ENCODE measurements around the gene GLYAT. TPM values are rescaled to one million over a fixed set of nuclear protein-coding genes. Genes with fewer than 3 reads are reported as not detected.

The GLYAT gene
- total RNA-seq, 1 donor from 2014 or later: not detected

GRCh38 chr11:58773337-58773736 is 41.6 kb upstream of the GLYAT start:
- no peak overlapping the region for H3K27ac Mint-ChIP-seq

GRCh38 chr11:58772329-58773285 is 40.9 kb upstream of the GLYAT start:
- no peaks in the 10 kb centered on the region for H3K9me3 Mint-ChIP-seq

More at GRCh38 chr11:58773337-58773736, 41.6 kb upstream of the GLYAT start:
- Histone ChIP-seq H3K27ac (no peak overlapping the region), H3K9me3 (ENCODE audit: low read depth) (peaks cover 6% of the 10 kb centered on the region), H3K4me2 (no peak overlapping the region), H3F3A (ENCODE audit: low read depth) (no peaks in the 10 kb centered on the region), H4K20me1 (ENCODE audit: low read depth) (no peaks in the 10 kb centered on the region), H2AFZ (replicated peaks) (no peak overlapping the region), H3K4me3 (no peak overlapping the region), H3K79me2 (ENCODE audit: low read depth) (no peaks in the 10 kb centered on the region), H3K36me3 (no peaks in the 10 kb centered on the region), H3K4me1 (no peaks in the 10 kb centered on the region), H3K27me3 (no peaks in the 10 kb centered on the region), H3K9ac (no peak overlapping the region)
- TF ChIP-seq, protein P1, sequence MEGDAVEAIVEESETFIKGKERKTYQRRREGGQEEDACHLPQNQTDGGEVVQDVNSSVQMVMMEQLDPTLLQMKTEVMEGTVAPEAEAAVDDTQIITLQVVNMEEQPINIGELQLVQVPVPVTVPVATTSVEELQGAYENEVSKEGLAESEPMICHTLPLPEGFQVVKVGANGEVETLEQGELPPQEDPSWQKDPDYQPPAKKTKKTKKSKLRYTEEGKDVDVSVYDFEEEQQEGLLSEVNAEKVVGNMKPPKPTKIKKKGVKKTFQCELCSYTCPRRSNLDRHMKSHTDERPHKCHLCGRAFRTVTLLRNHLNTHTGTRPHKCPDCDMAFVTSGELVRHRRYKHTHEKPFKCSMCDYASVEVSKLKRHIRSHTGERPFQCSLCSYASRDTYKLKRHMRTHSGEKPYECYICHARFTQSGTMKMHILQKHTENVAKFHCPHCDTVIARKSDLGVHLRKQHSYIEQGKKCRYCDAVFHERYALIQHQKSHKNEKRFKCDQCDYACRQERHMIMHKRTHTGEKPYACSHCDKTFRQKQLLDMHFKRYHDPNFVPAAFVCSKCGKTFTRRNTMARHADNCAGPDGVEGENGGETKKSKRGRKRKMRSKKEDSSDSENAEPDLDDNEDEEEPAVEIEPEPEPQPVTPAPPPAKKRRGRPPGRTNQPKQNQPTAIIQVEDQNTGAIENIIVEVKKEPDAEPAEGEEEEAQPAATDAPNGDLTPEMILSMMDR (IDR thresholded peaks at IDR 0.05): no peak
- TF ChIP-seq EZH2phosphoT487 (IDR thresholded peaks at IDR 0.05) (no peak), EZH2 (IDR thresholded peaks at IDR 0.05) (no peak)
- Mint-ChIP-seq H3K4me3 (no peak overlapping the region), H3K4me1 (no peaks in the 10 kb centered on the region), H3K27me3 (ENCODE audit: insufficient read depth, low read depth) (peaks cover 7% of the 10 kb centered on the region), H3K36me3 (no peaks in the 10 kb centered on the region), H3K9me3 (no peaks in the 10 kb centered on the region)
- DNase-seq (ENCODE audit: low spot score): no peak

GRCh38 chr11:58771458-58771855 is 39.7 kb upstream of the GLYAT start:
- Histone ChIP-seq H3K27me3 (no peaks in the 10 kb centered on the region), H3F3A (ENCODE audit: low read depth) (no peaks in the 10 kb centered on the region), H3K4me3 (no peak overlapping the region), H3K9me3 (ENCODE audit: low read depth) (peaks cover 6% of the 10 kb centered on the region), H3K36me3 (no peaks in the 10 kb centered on the region), H3K9ac (no peak overlapping the region), H3K4me1 (no peaks in the 10 kb centered on the region), H3K4me2 (no peak overlapping the region), H3K79me2 (ENCODE audit: low read depth) (no peaks in the 10 kb centered on the region), H3K27ac (no peak overlapping the region), H4K20me1 (ENCODE audit: low read depth) (no peaks in the 10 kb centered on the region), H2AFZ (replicated peaks) (no peak overlapping the region)
- Mint-ChIP-seq H3K27ac (no peak overlapping the region), H3K4me3 (no peak overlapping the region), H3K36me3 (no peaks in the 10 kb centered on the region), H3K27me3 (ENCODE audit: insufficient read depth, low read depth) (peaks cover 7% of the 10 kb centered on the region), H3K9me3 (no peaks in the 10 kb centered on the region), H3K4me1 (no peaks in the 10 kb centered on the region)
- no peak for TF ChIP-seq EZH2 (IDR thresholded peaks at IDR 0.05)
- TF ChIP-seq EZH2phosphoT487 (IDR thresholded peaks at IDR 0.05): no peak
- TF ChIP-seq, protein P1 (IDR thresholded peaks at IDR 0.05): no peak
- DNase-seq (ENCODE audit: low spot score): no peak

More at GRCh38 chr11:58772329-58773285, 40.9 kb upstream of the GLYAT start:
- Histone ChIP-seq H3K27me3 (no peaks in the 10 kb centered on the region), H3K79me2 (ENCODE audit: low read depth) (no peaks in the 10 kb centered on the region), H4K20me1 (ENCODE audit: low read depth) (no peaks in the 10 kb centered on the region), H3K4me3 (no peak overlapping the region), H3K4me1 (no peaks in the 10 kb centered on the region), H3K9me3 (ENCODE audit: low read depth) (peaks cover 6% of the 10 kb centered on the region), H3K36me3 (no peaks in the 10 kb centered on the region), H3F3A (ENCODE audit: low read depth) (no peaks in the 10 kb centered on the region), H2AFZ (replicated peaks) (no peak overlapping the region), H3K9ac (no peak overlapping the region), H3K4me2 (no peak overlapping the region), H3K27ac (no peak overlapping the region)
- H3K4me3 Mint-ChIP-seq: no peak overlapping the region
- no peak for DNase-seq (ENCODE audit: low spot score)
- peaks cover 7% of the 10 kb centered on the region for H3K27me3 Mint-ChIP-seq (ENCODE audit: insufficient read depth, low read depth)
- no peak overlapping the region for H3K27ac Mint-ChIP-seq
- TF ChIP-seq EZH2phosphoT487 (IDR thresholded peaks at IDR 0.05) (no peak), EZH2 (IDR thresholded peaks at IDR 0.05) (no peak)
- TF ChIP-seq, protein P1 (IDR thresholded peaks at IDR 0.05): no peak
- no peaks in the 10 kb centered on the region for H3K4me1 Mint-ChIP-seq
- no peaks in the 10 kb centered on the region for H3K36me3 Mint-ChIP-seq

Data from neural progenitor cell (in vitro differentiated cells).